ENCODE results near the gene ZFP82. TPM values are rescaled to one million over a fixed set of nuclear protein-coding genes. Genes with fewer than 3 reads are reported as not detected.

The ZFP82 gene
- total RNA-seq (2022; extraction: Qiagen RNA extraction; ENCODE audit: low read depth): 1.6 to 2.2 TPM (median 1.9 TPM) in 5 replicates

GRCh38 chr19:36418287-36419001, at the start of gene ZFP82:
Gene ZFP82 (minus strand): TSS chr19:36418644. CDS start chr19:36409789, 8,855 bp downstream.

GRCh38 chr19:36378625-36379509, 39.6 kb downstream of the ZFP82 start, which contains the start of gene ZFP14:
Gene ZFP14 (minus strand): TSS chr19:36379201. CDS start chr19:36367892, 11,309 bp downstream.

Other genes starting within 250 kb of the ZFP82 start
- 3.8 to 4.5 TPM (median 4.3 TPM) in 5 replicates for gene ZNF565, start 204.0 kb downstream of the ZFP82 start, total RNA-seq (2022; extraction: Qiagen RNA extraction; ENCODE audit: low read depth)
- gene ZNF146, start 203.5 kb downstream of the ZFP82 start, total RNA-seq (2022; extraction: Qiagen RNA extraction; ENCODE audit: low read depth): 97.8 to 164 TPM (median 120 TPM) in 5 replicates
- gene ZFP14, start 39.4 kb downstream of the ZFP82 start, total RNA-seq (2022; extraction: Qiagen RNA extraction; ENCODE audit: low read depth): 1.8 to 2.5 TPM (median 2.3 TPM) in 5 replicates
- gene ZNF566, start 70.9 kb upstream of the ZFP82 start, total RNA-seq (2022; extraction: Qiagen RNA extraction; ENCODE audit: low read depth): 7.2 to 9.2 TPM (median 8.3 TPM) in 5 replicates
- gene ZNF260, start 109.6 kb upstream of the ZFP82 start, total RNA-seq (2022; extraction: Qiagen RNA extraction; ENCODE audit: low read depth): 6.3 to 14.2 TPM (median 8.1 TPM) in 5 replicates
- 1.8 to 3.3 TPM (median 2.6 TPM) in 5 replicates for gene ZNF529, start 154.6 kb upstream of the ZFP82 start, total RNA-seq (2022; extraction: Qiagen RNA extraction; ENCODE audit: low read depth)
- 0.03 to 0.10 TPM (median 0.07 TPM) in 3 of 5 replicates, not detected in the others for gene ZNF382, start 186.7 kb upstream of the ZFP82 start, total RNA-seq (2022; extraction: Qiagen RNA extraction; ENCODE audit: low read depth)
- gene ZNF461, start 248.2 kb upstream of the ZFP82 start, total RNA-seq (2022; extraction: Qiagen RNA extraction; ENCODE audit: low read depth): 4.9 to 8.0 TPM (median 7.5 TPM) in 5 replicates

Measured in A549 treated with GW870086 at 1 μM for 4 hours (cell line).